ENCODE data around the gene KCND1.

GRCh38 chrX:48992341-48992740, 20.7 kb upstream of the KCND1 start:
- TF ChIP-seq CTCF (IDR thresholded peaks at IDR 0.05): no peak
- no peak for TF ChIP-seq POLR2AphosphoS5 (IDR thresholded peaks at IDR 0.05)

All from gastroesophageal sphincter (tissue), 3 donors.